Measurements from ENCODE around the gene OXSR1.

- no peak for TF ChIP-seq EZH2 (IDR thresholded peaks at IDR 0.05)
- TF ChIP-seq POLR2AphosphoS5 (IDR thresholded peaks at IDR 0.05; ENCODE audit: borderline replicate concordance, low read depth, low read length), result no peak
- no peak for TF ChIP-seq FOXP2 (optimal IDR thresholded peaks at IDR 0.05; ENCODE audit: control extremely low read depth, extremely low read length, insufficient read depth)
Measured at GRCh38 chr3:38260474-38260873, 95.1 kb downstream of the OXSR1 start.

All from SK-N-MC (cell line).